ENCODE measurements around the gene ZNF747.
A peak's percentile ranks its signal among the peaks of the same experiment; 100 is the strongest.
"Not testable (repeated sequence)": the region's sequence is repeated elsewhere in the genome, so short reads cannot be mapped to it uniquely, and the experiment has no call there.

ZNF747 gene

DNA sequence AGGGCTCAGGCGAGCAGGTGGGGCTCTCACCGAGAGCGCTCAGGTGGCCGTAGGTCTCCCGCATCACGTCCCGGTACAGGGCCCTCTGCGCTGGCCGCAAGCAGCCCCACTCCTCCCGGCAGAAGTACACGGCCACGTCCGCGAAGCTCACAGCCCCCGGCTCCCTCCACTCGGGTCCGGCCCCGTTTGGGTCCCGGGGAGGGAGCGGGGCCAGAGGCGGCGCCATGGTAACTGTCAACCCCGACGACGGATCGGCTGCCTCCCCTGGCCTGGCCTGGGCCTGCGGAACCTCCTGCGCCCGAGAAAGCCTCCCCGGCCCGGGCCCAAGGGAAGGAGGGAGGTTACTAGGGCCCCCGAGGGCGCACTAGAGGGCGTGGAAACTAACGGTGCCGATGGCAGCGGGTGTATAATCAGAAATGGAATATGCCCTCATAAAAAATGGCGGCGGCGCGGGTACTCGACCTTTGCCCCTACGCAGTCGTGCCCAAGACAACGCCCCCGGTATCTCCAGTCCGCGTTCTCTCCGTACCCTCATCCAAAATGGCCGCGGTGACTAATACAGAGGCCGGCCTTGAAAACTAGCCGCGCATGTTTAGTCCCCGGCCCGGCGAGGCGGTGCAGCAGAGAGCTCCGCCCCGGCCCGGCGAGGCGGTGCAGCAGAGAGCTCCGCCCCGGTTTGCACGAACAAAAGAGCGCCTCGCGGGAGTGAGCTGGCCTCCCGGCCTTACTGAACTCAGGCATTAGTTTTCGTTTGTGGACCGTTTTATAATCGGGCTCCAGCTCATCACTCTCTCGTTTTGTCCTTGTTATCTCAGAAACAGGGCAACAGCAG is 23.5 kb upstream of the ZNF747 start, which contains the start of gene ZNF764:
Gene ZNF764, minus strand, starts transcription at position 418 of the 832 bp plus-strand sequence. Its CDS starts 192 bp downstream, at position 226.
- peak; percentile 76 to 96 (median 88) for DNase-seq (ENCODE audit: low read depth in 2 of 3, low spot score in 2 of 3)

DNA sequence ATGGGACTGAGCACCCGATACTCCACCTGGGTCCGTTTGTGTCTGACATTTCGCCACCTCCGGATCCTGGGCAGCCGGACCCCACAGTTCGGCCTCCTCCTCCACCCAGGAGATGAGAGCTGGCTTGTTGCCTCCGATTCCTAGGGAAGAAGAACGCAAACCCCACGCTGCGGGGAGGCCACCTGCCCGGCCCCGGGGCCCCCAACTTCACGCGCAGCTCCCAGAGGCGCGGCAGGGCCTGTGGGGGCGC is 23.0 kb upstream of the ZNF747 start:
- DNase-seq (ENCODE audit: low read depth in 2 of 3, low spot score in 2 of 3): no peak

DNA sequence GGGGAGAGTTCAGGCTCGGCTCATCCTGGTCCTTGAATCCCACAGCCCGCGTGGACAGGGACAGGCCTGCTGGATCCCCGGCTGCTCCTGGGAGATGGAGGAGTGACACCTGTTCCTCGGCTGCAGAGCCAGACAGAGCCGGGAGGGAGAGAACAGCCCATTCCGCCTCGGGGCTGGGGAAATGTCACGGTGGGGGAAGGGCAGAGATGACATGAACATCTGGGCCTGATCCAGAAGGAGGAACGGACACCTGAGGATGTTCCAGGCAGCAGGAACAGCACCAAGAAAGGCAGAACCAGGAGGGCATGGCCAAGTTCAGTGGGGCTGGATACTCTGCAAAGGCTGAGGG is 21.4 kb upstream of the ZNF747 start:
- no peak for DNase-seq (ENCODE audit: low read depth in 2 of 3, low spot score in 2 of 3)

DNA sequence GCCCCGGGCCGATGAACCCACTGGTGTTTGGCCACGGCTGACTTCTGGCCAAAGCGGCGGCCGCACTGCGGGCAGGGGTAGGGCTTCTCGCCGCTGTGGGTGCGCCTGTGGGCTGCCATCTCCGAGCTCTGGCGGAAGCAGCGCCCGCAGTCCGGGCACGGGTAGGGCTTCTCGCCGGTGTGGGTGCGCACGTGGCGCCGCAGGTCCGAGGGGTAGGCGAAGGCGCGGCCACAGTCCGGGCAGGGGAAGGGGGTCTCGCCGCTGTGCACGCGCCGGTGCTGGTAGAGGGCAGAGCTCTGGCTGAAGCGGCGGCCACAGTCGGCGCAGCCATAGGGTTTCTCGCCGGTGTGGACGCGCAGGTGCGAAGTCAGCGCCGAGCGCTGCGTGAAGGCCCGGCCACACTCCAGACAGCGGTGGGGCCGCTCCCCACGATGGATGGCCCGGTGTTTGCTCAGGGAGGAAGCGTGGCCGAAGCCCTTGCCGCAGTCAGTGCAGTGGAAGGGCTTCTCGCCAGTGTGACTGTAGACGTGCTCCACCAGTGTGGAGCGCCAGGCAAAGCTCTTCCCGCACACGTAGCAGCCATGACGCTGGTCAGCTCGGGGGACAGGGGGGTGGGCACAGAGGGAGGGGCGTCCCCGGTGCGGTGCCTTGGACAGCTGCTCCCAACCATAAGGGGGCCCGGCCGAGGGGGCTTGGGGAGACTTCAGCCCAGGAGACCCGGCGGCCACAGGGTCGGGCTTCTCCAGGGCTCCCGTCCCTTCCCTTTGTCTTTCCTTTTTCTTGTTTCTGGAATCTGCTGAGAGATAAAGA is 20.9 kb upstream of the ZNF747 start:
- DNase-seq (ENCODE audit: low read depth in 2 of 3, low spot score in 2 of 3): no peak

DNA sequence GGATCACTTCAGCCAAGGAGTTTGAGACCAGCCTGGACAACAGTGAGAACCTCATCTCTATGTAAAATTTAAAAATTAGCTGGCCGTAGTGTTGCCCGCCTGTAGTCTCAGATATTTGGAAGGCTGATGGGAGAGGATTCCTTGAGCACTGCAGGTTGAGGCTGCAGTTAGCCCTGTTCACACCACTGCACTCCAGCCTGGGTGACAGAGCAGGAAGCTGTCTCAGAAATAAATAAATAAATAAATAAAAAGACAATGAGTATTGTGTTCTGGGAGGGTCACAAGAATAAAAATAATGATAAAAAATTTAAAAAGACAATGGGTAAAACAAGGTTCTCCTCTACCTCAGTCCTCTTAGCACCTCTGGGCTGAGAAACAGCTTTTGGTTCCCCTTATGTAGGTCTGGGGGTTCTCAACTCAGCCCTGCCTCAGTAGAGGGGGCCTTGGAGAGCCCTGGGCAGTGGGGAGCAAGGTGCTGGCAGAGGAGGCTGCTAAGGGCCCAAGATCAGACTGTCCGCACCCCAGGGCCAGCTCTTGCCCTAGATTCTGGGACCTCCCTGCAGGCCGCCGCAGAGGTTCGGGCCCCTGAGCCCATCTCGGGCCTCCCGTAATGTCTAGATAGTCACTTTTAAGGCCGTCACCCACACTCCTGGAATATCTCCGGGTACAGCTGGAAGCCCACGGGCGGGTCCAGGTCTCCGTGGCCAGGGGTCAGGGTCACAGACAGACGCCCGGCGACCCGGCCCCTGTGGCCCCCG is 20.1 kb upstream of the ZNF747 start:
- no peak for DNase-seq (ENCODE audit: low read depth in 2 of 3, low spot score in 2 of 3)

DNA sequence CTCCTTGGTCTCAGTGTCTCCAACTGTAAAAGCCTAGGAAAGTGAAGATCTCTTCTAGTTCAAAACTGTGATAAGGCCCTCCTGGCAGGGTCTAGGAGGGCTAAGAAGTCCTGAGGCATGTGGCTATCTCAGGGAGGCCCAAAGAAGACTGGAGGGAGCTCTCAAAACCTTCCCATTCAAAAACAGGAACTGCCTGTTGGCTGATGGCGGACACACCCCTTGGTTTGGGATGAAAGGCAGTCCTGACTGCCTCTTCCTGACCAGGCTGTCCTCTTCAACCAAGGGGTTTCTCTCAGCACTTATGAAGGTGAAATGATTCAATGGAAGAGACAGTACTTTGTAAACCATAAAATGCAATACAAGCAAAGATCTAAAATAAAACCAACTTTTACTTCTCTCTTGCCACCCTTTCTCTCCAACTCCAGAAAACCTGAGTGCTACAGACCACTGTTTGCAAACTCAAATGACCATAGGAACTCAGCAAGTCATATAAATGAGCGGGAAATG is 18.8 kb upstream of the ZNF747 start:
- DNase-seq (ENCODE audit: low read depth in 2 of 3, low spot score in 2 of 3): no peak

DNA sequence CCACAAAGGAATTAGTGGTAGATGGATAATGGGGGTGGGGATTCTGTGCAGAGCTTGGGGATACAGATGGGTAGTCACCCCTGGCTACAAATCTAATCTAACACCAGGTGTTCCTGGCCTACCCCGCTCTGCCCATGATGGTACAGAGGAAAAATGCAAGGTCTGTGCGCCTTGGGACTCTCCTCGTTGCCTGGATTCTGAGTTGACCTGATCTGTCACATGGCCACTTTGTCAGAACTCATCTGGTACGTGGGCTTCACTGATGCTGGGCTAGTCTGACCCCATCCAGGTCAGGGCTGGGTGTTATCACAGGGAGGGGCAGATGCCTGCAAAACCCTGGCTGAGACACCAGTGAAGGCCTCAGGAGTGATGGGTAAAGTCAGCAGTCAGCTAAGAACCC is 18.3 kb upstream of the ZNF747 start:
- no peak for DNase-seq (ENCODE audit: low read depth in 2 of 3, low spot score in 2 of 3)

DNA sequence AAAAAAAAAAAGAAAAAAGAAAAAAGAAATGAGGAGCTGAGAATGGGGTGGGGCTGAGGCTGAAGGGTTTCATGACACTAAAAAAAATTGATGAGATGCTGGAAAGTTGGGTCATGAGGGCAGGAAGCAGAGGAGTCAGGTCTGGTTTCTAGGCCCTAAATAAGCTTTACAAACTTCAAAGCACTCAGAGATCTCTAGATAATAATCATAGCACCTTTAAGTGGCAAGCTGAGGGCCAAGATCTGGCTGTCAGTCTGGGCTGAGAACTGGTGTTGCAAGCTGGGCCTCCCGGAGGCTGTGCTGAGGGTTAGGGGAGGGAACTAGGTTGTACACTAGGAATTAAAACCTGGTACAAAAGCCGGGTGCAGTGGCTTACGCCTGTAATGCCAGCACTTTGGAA is 17.1 kb upstream of the ZNF747 start:
- no peak for DNase-seq (ENCODE audit: low read depth in 2 of 3, low spot score in 2 of 3)

DNA sequence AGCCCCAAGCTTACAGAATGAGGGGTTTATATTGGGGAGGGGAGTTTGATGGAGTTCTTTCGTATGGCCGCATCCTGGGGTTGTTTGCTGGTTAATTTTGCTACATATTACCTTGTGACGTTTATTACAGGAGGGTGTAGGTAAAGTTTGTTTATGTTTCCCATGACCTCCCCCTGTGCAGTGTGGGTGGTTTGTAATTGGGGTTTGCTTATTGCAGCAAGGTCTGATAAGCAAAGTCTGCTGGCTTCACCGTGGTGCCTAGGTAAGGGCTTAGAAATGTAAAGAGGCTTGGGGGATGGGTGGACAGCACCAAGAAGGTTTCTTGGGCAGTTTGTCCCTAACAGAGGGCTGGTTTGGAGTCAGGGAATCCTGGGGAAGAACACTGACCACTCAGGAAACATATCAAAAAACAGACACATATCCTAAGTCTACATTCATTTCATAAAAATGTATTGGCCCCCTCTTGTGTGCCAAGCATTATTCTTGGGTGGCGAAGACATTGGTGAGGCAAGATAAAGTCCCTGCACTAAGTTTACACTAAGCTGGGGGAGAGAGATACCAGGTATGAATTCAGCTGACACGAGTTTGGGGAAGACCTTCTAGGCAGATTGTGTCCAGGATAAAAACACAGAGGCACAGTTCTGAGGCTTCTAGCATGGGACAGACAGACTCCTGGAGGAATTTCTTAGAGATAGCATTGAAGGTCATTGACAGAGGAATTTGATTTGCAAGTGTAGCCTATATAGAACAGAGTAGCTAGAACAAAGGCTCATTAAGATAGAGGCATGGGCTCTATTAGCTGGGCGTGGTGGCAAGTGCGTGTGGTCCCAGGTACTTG is 14.0 kb upstream of the ZNF747 start:
- DNase-seq (ENCODE audit: low read depth in 2 of 3, low spot score in 2 of 3): no peak

DNA sequence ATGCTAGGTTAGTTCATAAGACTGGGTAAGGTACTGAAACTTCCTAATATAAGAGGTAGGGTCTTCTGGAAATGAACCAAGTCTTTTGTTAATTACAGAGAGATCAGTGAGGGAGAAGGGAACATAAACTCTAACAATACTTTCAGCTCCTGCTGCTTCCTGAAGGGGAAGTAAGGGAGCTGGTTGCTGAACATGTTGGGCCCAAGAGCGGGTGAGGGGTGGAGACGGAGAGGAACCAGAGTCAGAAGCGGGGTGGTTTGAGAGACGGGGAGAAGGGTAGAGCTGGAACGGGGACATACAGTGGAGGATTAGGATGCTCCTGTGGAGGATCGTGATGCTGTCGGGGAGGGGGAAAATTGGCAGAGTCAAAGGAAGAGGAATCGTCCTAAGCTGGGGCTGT is 11.5 kb upstream of the ZNF747 start:
- DNase-seq (ENCODE audit: low read depth in 2 of 3, low spot score in 2 of 3): no peak

DNA sequence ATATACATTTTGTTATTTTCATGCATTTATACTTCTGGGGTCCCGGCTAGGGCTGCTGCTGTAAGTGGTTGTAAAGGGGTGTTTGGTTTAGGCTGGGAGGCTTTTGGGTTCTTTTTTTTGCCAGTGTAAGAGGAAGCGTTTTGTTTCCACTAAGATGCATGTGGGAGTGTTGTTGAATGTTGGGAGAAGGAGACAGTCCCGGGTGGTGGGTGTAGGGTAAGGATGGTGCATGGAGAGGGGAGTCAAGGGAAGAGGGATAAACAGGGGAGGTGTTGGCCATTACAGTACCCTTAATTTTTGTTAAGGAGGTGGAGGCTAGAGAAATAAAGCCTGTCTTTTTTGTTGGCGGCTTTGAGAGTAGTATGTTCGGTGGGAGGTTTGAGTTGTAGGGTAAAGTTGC is 8.4 kb upstream of the ZNF747 start:
- no peak for DNase-seq (ENCODE audit: low read depth in 2 of 3, low spot score in 2 of 3)

DNA sequence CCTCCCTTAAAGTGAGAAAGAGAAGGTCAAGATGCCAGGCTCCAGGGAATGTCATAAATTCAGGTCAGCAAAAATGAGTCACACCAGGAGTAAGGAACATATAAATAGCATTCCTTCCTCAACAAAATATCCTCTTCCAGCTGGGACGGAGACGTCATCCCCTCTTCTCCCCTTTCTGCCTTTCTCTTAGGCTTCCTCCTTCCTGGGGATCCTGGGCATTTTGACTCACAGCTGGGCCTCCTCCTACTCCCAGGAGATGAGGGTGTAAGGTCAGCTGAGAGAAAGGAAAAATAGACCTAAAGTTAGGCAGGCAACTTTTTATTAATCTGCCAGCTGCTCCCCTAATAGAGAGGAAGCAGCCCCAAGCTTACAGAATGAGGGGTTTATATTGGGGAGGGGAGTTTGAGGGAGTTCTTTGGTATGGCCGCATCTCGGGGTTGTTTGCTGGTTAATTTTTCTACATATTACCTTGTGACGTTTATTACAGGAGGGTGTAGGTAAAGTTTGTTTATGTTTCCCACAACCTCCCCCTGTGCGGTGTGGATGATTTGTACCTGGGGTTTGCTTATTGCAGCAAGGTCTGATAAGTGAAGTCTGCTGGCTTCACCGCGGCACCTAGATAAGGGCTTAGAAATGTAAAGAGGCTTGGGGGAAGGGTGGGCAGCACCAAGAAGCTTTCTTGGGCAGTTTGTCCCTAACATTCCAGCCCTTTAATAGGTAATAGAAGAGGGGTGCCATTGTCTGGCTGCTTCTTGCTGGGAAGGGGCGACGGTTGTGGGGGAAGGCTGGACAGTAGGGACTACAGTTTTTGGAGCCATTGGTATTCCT is 7.1 kb upstream of the ZNF747 start:
- DNase-seq (ENCODE audit: low read depth in 2 of 3, low spot score in 2 of 3): no peak

DNA sequence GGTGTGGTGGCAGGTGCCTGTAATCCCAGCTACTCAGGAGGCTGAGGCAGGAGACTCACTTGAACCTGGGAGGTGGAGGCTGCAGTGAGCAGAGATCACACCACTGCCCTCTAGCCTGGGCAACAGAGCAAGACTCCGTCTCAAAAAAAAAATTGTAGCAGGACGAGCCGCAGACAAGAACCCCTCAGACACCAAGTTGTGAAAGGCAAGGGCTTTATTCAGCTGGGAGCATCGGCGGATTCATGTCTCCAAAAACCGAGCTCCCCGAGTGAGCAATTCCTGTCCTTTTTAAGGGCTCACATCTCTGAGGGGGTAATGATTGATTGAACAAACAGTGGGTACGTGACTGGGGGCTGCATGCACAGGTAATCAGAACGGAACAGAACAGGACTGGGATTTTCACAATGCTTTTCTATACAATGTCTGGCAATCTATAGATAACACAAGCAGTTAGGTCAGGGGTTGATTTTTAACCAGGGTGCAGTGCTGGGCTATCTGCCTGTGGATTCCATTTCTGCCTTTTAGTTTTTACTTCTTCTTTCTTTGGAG is 6.3 kb upstream of the ZNF747 start:
- DNase-seq (ENCODE audit: low read depth in 2 of 3, low spot score in 2 of 3): not testable (repeated sequence)

DNA sequence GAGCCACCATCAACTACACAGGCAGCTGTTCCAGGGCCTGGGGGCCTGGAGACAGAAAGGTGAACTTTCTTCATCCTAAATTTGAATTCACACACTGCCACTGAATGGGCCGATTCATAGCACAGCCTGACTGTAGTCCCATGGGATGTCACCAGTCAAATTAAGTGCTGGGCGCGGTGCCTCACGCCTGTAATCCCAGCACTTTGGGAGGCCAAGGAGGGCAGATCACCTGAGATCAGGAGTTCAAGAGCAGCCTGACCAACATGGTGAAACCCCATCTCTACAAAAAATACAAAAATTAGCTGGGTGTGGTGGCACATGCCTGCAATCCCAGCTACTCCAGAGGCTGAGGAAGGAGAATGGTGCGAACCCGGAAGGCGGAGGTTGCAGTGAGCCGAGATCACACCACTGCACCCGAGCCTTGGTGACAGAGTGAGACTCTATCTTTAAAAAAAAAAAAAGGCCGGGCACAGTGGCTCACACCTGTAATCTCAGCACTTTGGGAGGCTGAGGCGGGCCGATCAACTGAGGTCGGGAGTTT is 5.4 kb upstream of the ZNF747 start:
- DNase-seq (ENCODE audit: low read depth in 2 of 3, low spot score in 2 of 3): not testable (repeated sequence)

DNA sequence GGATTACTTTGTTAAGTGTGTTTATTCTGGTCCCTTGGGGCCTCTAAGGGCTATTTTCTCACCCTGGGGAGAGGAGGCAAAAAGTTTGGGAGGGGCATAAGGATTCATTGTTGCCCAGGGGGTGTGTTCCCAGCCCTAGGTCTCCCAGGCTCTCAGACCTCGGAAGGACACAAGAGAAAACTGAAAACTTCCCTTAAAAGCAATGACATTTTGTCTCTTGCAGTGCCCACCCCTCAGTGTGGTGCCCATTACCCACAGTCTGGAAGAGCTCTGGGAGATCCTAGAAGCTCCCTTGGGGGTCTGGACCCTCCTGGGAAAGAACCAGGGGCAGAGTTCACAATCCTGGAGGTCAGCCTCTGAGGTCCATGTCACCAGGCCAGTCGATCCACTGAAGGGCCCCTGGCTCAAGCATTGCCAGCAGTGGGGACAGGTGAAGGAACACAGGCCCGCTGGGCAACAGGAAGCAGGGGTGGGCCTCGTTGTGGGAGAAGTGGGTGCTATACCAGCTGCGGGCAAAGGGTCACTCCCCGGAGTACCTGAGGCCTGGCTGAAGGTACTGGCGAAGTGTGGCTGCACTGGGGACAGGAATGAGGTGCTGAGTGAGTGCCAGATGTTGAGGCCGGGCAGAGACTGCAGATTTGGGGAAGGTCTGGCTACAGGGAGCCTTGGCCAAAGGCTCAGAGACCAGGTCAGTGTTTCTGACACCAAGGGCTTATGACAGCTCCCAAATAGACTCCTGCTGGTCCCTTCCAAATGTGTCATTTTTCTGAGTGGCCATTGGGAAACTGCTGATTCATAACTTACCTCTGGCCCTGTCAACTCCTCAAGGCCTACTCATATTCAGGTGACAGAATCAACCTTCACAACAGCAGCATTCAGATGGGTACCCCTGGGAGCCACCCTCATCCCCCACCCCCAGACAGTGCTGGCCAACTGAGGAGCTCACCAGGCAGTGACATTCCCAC is 4.6 kb upstream of the ZNF747 start:
- DNase-seq (ENCODE audit: low read depth in 2 of 3, low spot score in 2 of 3): no peak

DNA sequence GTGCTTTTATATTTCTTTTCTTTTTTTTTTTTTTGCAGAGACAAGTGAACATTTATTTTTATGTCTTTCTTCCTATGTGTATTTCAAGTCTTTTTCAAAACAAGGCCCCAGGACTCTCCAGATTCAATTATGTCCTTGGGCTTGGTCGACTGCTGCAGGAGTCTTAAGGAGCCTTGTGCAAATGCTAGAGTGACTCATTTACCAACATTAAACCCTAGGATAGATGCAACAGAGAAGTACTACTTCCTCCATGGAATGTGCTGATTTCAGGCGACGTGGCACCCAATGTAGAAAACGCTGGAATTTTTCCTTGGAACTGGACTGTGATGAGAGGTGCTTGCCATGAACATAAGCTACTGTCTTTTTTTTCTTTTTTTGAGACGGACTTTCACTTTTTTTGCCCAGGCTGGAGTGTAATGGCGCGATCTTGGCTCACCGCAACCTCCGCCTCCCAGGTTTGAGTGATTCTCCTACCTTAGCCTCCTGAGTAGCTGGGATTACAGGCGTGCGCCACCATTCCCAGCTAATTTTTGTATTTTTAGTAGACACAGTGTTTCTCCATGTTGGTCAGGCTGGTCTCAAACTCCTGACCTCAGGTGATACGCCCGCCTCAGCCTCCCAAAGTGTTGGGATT is 1.9 kb upstream of the ZNF747 start:
- not testable (repeated sequence) for DNase-seq (ENCODE audit: low read depth in 2 of 3, low spot score in 2 of 3)

DNA sequence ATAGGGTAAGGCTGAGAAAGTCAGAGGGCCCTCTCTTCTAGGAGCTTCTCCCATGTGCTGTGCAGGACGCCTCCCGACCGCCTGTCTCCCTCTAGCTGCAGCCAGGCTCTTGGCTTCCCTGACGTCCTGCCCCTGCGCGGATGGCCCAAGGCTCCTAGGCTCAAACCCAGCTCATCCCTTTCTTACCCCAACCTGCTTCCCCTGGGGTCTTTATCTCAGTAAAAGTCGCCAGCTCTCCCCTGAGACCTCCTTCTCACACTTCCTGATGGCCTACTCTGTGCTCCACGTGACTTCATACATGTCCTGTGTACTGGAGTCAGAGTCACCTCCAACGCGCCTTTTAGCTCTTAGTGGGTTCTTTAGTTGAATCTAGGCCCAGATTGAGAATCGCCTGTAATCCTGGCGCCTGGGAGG is 1.1 kb upstream of the ZNF747 start:
- peak in 2 of 3 experiments; percentile 58 for DNase-seq (ENCODE audit: low read depth in 2 of 3, low spot score in 2 of 3)

Measured in activated CD8-positive, alpha-beta memory T cell treated with anti-CD3 and anti-CD28 coated beads for 48 hours (primary cell).